DMS53 treated with DMSO at 0.1 percent for 48 hours (cell line): Measurements from ENCODE around the gene CYFIP2.

ENCODE experiments used
- DNase-seq: peaks from one replicate; lab custom pipeline; 2025; ENCODE audit not compliant: unreplicated experiment; lab: John Stamatoyannopoulos, UW

The CYFIP2 gene

GRCh38 chr5:157285310-157286035 lies 19.6 kb downstream of the CYFIP2 start:
- no peak for DNase-seq

GRCh38 chr5:157286761-157287211 lies 20.9 kb downstream of the CYFIP2 start:
- DNase-seq, result no peak

GRCh38 chr5:157288405-157289163 lies 22.7 kb downstream of the CYFIP2 start:
- no peak for DNase-seq

GRCh38 chr5:157289164-157289819 lies 23.4 kb downstream of the CYFIP2 start:
- no peak for DNase-seq

GRCh38 chr5:157290156-157290980 lies 24.4 kb downstream of the CYFIP2 start:
- no peak for DNase-seq

DNA sequence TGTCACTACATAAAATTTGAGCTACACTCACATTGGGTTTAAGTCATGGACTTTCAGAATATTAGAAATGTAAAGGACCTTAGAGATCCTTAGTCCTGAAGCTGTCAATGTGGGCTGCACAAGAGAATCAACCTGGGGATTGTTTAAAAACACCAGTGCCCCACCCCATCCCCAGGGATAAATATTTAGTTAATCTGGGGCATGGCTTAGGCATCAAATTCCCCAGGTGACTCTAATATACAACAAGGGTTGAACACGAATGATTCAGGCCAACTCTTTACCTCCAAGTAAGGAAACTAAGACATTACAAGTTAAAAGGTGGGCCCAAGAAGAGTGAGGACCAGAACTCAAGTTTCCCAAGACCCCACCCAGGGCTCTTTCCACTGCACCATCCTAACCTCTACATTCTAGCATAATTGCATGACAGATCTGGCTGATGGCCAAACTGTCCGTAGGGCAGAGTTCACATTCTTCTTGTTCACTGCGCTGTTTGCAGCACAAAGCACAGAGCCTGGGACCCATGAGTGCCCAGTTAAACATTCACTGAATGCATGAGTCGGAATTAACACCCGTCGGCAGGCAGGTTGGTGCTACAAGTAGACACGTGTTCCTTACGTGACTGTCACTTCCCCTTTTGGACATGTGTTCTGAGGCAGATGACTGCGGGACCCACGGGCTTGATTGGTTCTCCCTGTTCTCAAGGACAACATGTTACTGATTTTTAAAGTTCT lies 25.2 kb downstream of the CYFIP2 start:
- peak; percentile 52 for DNase-seq

DNA sequence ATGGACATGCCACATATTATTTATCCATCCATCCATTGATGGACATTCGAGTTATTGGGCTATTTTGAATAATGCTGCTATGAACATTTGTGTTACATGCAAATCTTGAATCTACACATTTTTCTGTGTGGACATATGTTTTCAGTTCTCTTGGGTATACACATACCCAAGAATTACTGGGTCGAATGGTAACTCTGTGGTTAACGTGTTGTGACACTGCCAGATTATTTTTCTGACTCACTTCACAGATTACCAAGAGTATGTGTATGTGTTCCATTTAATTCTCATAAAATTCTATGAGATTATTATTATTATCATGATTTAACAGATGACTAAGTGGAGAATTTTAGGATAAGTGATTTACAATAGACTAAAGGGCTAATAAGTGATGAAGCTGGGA lies 26.7 kb downstream of the CYFIP2 start:
- no peak for DNase-seq

DNA sequence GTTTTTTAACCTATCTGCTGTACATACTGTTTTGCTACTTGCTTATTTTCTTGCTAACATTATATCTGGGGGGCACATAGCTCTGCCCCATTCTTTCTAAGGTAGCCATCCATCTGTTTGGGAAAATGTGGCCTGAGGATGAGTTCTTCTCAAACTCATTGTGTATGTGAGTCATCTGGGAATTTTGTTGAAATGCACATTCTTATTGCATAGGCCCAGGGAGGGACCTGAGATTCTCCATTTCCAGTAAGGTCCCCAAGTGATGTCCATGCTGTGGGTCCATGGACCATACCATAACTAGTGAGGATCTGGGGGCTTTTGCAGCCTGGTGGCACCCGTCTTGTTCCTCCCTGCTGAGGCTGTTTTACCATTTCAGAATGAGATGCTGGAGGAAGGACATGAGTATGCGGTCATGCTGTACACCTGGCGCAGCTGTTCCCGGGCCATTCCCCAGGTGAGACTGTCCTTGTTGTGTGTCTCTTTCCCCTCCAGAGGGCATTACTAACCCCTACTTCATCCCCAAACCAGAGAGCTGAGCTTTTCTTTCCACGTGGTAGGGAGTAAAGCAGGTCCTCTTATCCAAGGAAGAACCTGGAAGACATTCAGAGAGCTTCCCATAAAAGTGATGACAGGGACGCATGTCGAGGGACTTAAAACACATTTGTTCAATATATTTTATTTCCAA lies 28.6 kb downstream of the CYFIP2 start:
- DNase-seq, result peak; percentile 44

DNA sequence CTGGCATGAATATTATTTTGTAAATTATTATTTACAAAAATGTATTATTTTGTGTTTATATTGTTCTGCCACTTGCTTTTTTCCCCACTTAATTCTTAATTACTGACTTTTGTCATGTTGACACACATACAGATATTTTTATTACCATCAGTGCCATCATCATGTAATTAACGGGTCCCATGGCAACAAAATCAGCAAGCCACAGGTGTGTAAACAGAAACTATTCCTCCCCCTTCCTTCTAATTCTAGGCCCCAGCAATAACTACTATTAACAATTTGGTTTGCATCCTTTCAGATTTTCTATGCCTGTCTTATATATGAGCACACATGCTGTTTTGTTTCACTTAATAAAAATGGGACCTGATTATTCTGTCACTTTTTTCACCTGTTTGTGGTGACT lies 29.3 kb downstream of the CYFIP2 start:
- no peak for DNase-seq

DNA sequence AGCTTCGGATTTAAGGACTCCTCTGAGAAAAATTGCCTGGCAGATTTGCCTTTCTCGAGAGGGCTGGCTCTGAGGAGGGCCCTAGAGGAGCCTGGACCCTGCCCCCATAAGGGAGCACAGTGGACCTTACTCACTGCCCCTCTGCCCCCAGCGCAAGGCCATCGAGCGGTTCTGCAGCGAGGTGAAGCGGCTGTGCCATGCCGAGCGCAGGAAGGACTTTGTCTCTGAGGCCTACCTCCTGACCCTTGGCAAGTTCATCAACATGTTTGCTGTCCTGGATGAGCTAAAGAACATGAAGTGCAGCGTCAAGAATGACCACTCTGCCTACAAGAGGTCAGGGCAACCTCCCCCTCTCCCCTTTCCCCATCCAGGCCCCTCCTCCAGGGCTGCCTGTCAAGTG lies 34.6 kb downstream of the CYFIP2 start:
- DNase-seq, result no peak

DNA sequence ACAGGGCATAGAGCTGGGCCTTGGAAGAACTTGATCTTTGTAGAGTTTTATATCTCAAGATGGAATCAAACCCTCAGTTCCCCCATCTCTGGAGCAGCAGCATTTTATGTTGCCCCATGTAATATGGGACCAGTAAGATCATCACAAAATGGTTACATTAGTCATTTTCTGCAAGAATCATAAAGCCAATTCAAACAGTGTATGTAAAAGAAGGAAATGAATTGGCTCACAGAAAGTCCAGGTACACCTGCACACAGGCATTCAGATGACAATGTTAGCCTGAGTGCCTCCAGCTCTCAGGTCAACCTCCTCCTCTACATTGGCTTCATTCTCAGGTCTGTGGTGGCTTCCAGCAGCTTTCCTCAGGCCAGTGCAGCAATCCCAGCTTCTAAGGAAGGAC lies 35.1 kb downstream of the CYFIP2 start:
- no peak for DNase-seq

GRCh38 chr5:157303023-157303422 lies 37.1 kb downstream of the CYFIP2 start:
- no peak for DNase-seq

DNA sequence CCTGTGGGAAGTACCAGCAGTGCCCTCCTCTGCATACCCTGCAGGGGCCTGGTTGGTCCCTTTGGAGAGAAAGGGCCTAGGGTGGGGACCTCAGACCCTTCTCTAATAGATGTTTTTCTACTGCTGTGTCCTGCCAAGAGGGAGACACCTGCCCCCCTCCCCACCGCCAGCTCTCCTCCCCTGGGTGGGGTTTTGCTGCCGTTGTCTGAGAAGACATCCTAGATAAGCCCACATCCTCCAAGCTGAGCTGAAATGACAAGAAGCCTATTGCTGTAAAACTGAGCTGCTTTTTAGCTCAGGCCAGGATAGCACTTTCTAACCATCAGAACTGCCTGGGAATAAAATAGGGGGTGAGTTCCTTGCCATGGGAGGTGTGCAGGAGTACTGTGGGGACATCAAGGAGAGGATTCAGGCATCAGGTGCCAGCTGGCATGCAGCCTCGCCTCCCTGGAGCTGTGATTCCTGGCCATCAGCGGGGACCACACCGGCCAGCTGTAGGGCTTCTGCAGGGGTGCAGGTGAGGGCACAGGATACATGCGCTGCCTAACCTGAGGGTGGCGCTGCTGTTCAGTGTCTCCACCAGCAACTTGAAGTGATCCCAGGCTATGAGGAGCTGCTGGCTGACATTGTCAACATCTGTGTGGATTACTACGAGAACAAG lies 37.9 kb downstream of the CYFIP2 start:
- no peak for DNase-seq

GRCh38 chr5:157306081-157306480 lies 40.2 kb downstream of the CYFIP2 start:
- no peak for DNase-seq

GRCh38 chr5:157306692-157307471 lies 41.0 kb downstream of the CYFIP2 start:
- no peak for DNase-seq

- DNase-seq, result no peak
These were observed 43.0 kb downstream of the CYFIP2 start for GRCh38 chr5:157308836-157309465.

GRCh38 chr5:157309796-157310195 lies 43.9 kb downstream of the CYFIP2 start:
- no peak for DNase-seq

- DNase-seq, result no peak
These were observed 45.7 kb downstream of the CYFIP2 start for GRCh38 chr5:157311595-157311994.
